Stimulated activated CD8-positive, alpha-beta memory T cell treated with anti-CD3 and anti-CD28 coated beads, Interleukin-15, amount 100 ng/mL, for 1 hour (primary cell): ENCODE data around the gene ELFN2.
"Not testable (repeated sequence)": the region's sequence is repeated elsewhere in the genome, so short reads cannot be mapped to it uniquely, and the experiment has no call there.

Source experiments
- DNase-seq: peaks from one replicate; pipeline ENCODE4 v3.0.0-alpha.2; 2020; ENCODE audit warnings: low read depth

Gene ELFN2

DNA sequence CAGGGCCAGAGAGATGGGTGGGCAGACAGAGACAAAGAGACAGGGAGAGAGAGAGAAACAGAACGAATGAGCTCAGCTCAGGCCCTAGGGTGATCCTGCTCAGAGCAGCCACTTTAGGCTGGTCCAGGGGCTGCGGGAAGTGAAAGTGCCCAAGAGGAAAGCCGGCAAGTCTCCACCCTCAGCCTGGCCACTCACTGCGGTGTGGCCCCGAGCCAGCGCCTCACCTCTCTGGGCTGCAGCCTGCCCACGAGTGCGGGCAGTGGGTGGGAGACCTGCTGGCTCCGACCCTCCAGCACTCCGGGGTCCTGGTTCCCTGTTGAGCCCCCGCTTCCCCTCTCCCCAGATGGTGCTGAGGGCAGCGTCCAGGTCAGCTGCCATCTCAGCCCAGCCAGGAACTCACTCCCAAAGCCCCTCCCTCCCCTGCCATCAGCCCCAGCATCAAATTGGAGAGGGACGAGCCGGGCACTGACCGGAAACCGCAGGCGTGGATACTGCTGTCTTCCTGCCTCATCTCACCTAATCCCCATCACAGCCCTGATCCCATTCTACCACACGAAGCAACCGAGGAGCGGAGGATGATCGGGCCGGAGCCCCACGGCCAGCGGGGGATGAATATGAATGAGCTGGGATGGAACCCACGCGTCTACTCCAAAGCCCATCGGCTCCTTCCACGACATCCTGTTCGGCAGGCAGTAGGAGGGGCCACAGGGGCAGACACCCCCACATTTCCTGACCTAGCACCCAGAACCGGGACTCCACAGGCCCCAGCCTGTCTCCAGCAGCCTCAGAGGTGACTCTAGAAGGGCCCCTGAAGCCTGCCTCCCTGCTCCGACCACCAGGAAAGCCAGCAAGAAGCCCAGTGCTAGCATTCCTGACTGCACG, 16.9 kb downstream of the ELFN2 start:
- no peak for DNase-seq

DNA sequence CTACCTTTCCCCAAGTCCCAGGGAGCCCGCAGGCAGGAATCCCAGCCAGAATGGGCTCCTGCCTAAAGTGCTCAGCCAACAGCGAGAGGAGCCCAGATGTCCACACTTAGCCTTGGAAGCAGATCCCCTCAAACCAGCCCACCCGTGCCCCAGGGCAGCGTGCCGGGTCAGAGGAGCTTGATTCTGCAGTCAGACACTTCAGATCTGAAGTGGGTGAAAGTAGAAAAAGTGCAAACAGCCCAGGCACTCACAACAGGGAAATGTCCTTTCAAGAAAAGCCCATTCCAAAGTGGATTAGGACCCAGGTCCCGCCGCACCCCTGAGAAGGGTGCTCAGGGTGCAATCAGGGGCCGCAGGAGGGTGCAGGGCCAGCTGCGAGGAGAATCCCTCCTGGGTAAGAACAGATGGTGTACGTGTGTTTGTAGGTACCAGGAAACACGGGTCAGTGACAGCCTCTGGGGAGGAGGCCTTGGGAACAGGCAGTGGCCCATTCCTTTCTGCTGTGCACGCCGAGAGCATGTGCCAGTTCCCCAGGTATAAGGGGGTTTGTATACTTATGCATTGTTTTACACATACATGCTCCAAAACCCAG, 17.7 kb downstream of the ELFN2 start:
- no peak for DNase-seq

- no peak for DNase-seq
These were observed 18.2 kb downstream of the ELFN2 start for GRCh38 chr22:37409031-37409430.

DNA sequence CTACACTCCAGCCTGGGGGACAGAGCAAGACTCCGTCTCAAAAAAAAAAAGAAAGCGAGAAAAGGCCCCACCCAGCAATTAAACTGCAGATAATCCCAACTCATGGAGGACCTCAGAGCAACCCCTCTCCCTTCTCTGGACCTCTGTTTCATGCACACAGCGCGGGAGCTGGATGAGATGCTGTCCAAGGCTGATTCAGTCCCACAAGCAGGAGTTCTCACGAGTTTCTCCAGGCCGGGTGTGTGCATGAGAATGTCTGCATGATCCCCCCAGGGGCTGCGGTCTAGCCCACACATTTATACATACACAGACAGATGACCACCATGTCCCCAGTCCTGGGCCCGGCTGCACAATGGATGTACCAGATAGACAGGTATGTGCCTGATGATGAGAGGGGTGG, 19.4 kb downstream of the ELFN2 start:
- DNase-seq, result no peak

DNA sequence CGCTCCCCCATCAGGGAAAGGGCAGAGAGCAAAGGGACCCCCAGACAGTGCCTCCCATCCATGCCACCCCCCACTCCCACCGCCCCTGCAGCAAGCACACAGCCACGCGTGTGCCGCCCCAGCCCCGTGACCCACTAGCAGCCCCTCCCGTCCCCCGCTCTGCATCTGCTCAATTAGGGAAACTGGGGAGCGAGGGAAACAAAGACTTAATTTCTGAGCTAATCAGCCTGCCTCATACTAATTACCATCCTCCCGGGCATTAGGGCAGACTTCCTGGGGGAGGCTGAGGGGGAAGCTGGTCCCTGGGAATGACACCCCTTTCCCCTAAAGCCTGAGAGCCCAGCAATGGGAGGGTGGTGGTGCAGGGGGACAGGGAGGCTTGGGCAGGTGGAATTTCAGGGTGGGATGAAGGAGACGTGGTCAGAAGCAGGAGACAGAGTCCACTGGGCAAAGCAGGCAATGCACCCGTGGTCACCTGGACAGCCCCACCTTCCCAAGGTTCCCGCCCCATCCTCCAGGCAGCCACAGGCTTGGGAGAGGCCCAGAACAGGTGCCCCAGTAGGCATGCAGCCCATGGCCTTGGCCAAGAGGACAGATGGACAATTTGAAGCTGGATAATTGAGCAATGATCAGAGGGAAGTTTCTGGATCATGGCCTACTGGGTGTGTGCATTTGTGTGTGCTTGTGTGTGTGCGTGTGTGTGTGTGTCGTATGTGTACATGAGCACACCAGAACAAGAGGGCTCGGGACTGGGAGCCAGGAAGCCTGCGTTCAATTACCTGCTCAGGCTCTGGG, 20.6 kb downstream of the ELFN2 start:
- DNase-seq, result no peak

- no peak for DNase-seq
These were observed 23.2 kb downstream of the ELFN2 start for GRCh38 chr22:37404091-37404490.

DNA sequence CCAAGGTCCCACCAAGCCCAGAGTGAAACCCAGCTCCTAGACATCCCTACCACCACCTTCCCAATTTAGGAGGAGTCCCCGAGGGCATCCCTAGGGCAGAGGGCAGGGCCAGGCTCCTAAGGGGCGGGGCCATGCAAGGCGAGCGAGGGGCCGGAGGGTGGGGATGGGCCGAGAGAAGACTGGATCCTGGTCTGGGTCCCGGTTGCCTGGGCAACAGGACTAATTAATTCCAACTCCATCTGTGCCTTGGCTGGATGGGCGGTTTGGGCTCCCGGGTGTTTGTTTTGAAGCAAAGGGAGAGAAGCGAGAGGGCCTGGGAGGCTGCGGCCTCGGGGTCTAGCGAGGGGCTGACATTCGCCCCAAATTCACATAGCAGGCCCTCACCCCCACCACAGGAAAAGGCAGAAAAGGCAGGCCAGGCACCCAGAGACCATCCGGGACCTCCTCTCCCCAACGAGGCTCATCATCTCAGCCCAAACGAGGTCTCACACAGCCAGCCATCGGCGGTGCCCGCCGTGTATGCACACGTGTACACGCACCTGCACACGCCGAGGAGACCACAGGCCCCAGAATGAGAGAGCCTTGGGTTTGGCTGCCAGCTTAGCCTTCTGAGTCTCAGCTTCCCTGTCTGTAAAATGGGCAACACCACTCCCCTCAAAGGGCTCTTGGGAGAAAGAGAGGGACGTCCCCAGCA, 23.9 kb downstream of the ELFN2 start:
- no peak for DNase-seq

- DNase-seq, result no peak
These were observed 25.1 kb downstream of the ELFN2 start for GRCh38 chr22:37402184-37402506.

DNA sequence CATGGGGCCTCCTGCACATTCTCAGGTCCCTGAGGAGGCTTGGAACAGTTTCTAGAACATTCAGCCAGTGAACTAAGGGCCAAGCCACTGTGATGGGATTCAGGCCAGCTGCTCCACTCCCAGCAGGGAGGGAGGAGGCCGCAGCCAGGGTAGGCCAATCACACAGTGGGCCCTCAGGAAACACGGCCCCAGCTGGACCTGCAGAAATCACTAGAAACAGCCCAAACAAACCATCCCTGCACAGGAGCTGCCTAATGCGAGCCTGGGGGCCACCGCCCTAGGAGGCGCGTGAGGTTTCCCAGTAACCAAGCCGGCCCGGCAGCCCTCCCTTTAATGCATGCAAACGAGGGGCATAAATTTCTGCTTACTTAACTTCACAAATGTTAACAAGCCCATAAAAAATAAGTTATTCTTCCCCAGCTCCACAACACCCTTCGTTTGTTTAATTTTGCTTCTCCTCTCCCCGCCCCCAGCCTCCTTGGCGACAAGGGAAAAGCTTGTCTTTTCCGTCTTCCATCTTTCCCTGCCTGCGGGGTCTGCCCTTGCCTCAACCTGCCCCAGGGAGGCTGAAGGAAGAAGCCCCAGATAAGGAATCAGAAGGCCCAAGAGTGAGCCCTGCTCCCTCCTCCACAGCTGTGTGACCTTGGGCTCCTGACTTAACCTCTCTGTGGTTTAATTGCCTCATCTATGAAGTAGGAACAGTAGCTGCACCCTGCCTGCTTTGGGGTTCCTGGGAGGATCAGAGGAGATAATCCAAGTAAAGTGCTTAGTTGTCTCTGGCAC, 25.7 kb downstream of the ELFN2 start:
- DNase-seq, result no peak

- DNase-seq, result no peak
These were observed 26.6 kb downstream of the ELFN2 start for GRCh38 chr22:37400719-37401118.

GRCh38 chr22:37399457-37399856, 27.8 kb downstream of the ELFN2 start:
- DNase-seq, result not testable (repeated sequence)

- DNase-seq, result no peak
These were observed 30.1 kb downstream of the ELFN2 start for GRCh38 chr22:37397226-37397625.

- DNase-seq, result no peak
These were observed 30.7 kb downstream of the ELFN2 start for GRCh38 chr22:37396488-37397084.

- DNase-seq, result no peak
These were observed 32.9 kb downstream of the ELFN2 start for GRCh38 chr22:37394341-37394740.

- no peak for DNase-seq
These were observed 33.5 kb downstream of the ELFN2 start for GRCh38 chr22:37393746-37394145.

- DNase-seq, result no peak
These were observed 34.5 kb downstream of the ELFN2 start for GRCh38 chr22:37392721-37393328.

DNA sequence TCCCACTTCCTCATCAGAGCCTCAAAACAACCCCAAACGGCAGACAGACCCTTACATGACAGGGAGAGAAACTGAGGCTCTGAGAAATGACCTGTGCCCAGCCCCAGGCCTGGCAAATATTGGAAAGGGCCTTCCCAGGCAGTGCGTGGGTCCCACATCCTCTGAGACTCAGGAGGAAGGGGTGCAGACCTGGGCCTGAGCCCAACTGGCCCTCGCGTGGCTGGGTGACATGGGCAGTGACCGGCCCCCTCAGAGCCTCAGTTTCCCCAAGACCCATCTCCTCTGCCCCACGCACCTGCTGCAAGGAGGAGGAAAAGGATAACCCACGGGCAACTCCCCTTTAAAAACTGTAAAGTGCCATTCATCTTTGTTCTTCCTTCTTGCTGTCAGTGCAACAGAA, 35.6 kb downstream of the ELFN2 start:
- DNase-seq, result no peak

GRCh38 chr22:37390075-37390474, 37.2 kb downstream of the ELFN2 start:
- DNase-seq, result no peak

DNA sequence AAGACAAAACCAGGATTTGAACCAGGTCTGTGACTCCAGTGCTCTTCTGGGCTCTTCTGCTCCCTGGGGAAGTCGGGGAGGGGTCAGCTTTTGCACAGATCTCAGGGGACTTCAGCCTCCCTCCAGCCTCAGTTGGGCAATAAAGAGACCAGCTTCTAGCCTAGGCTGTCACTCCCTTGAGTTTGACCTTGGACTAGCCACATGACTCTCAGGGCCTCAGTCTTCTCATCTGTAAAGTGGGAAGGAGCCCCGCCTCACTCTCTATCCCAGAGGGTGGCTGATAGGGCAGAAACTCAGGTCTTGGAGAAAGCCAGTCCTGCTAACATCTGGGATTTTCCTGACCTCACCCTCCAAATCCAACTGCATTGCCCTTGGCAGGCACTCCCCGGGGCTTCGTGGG, 38.7 kb downstream of the ELFN2 start:
- DNase-seq, result no peak

GRCh38 chr22:37387793-37388192, 39.5 kb downstream of the ELFN2 start:
- no peak for DNase-seq

GRCh38 chr22:37386441-37386840, 40.8 kb downstream of the ELFN2 start:
- no peak for DNase-seq
